ENCODE measurements around the gene ATP4A.
A peak's percentile ranks its signal among the peaks of the same experiment; 100 is the strongest.

Gene ATP4A

GRCh38 chr19:35509018-35509652, 54.3 kb downstream of the ATP4A start:
- peak; percentile 37 for DNase-seq
- TF ChIP-seq, protein P1, sequence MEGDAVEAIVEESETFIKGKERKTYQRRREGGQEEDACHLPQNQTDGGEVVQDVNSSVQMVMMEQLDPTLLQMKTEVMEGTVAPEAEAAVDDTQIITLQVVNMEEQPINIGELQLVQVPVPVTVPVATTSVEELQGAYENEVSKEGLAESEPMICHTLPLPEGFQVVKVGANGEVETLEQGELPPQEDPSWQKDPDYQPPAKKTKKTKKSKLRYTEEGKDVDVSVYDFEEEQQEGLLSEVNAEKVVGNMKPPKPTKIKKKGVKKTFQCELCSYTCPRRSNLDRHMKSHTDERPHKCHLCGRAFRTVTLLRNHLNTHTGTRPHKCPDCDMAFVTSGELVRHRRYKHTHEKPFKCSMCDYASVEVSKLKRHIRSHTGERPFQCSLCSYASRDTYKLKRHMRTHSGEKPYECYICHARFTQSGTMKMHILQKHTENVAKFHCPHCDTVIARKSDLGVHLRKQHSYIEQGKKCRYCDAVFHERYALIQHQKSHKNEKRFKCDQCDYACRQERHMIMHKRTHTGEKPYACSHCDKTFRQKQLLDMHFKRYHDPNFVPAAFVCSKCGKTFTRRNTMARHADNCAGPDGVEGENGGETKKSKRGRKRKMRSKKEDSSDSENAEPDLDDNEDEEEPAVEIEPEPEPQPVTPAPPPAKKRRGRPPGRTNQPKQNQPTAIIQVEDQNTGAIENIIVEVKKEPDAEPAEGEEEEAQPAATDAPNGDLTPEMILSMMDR (IDR thresholded peaks at IDR 0.05), result no peak
- no peaks in the 10 kb centered on the region for H3K36me3 Mint-ChIP-seq (ENCODE audit: low read depth)
- H3K27me3 Mint-ChIP-seq (ENCODE audit: low read depth, poor library complexity), result peaks cover 72% of the 10 kb centered on the region
- H3K4me3 Mint-ChIP-seq, result peak overlapping the region; percentile 90
- H3K4me1 Mint-ChIP-seq, result peaks cover 61% of the 10 kb centered on the region
- no peaks in the 10 kb centered on the region for H3K9me3 Mint-ChIP-seq
- H3K27ac Mint-ChIP-seq, result no peak overlapping the region

- H3K9me3 Mint-ChIP-seq, result no peaks in the 10 kb centered on the region
- H3K4me1 Mint-ChIP-seq, result peaks cover 51% of the 10 kb centered on the region
- TF ChIP-seq, protein P1 (IDR thresholded peaks at IDR 0.05), result no peak
- no peak for DNase-seq
- H3K27me3 Mint-ChIP-seq (ENCODE audit: low read depth, poor library complexity), result peaks cover 62% of the 10 kb centered on the region
- no peaks in the 10 kb centered on the region for H3K36me3 Mint-ChIP-seq (ENCODE audit: low read depth)
- no peak overlapping the region for H3K27ac Mint-ChIP-seq
- peak overlapping the region; percentile 90 for H3K4me3 Mint-ChIP-seq
Measured at GRCh38 chr19:35508129-35508528, 55.3 kb downstream of the ATP4A start.

GRCh38 chr19:35507561-35507960, 55.9 kb downstream of the ATP4A start:
- Mint-ChIP-seq H3K27ac (no peak overlapping the region), H3K9me3 (no peaks in the 10 kb centered on the region), H3K4me3 (no peak overlapping the region), H3K4me1 (peaks cover 54% of the 10 kb centered on the region), H3K36me3 (ENCODE audit: low read depth) (no peaks in the 10 kb centered on the region), H3K27me3 (ENCODE audit: low read depth, poor library complexity) (peaks cover 57% of the 10 kb centered on the region)
- no peak for DNase-seq
- TF ChIP-seq, protein P1 (IDR thresholded peaks at IDR 0.05), result no peak

DNA sequence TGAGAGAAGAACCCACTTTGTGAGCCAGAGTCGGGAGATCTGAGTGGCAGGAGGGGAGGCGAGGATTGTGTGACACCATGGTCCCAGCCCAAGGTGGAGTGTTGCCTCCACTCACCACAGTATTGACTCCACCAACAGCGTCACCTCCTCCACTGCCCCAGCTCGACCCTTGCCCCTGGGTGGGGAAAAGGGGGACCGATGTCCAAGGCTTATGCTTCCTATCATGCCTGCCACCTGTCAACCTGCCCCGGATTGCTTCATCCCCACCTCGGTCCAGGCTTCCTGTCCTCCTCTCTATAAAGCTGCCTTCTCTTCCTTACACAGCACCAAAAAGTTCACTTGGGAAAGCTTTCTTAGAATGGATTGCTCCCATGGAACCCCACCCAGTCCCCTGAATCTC, 57.4 kb downstream of the ATP4A start:
- peak overlapping the region; percentile 31 for H3K4me3 Mint-ChIP-seq
- TF ChIP-seq, protein P1 (IDR thresholded peaks at IDR 0.05), result no peak
- H3K4me1 Mint-ChIP-seq, result peaks cover 69% of the 10 kb centered on the region
- peaks cover 5% of the 10 kb centered on the region for H3K36me3 Mint-ChIP-seq (ENCODE audit: low read depth)
- peaks cover 41% of the 10 kb centered on the region for H3K27me3 Mint-ChIP-seq (ENCODE audit: low read depth, poor library complexity)
- H3K27ac Mint-ChIP-seq, result no peak overlapping the region
- DNase-seq, result no peak
- H3K9me3 Mint-ChIP-seq, result no peaks in the 10 kb centered on the region

DNA sequence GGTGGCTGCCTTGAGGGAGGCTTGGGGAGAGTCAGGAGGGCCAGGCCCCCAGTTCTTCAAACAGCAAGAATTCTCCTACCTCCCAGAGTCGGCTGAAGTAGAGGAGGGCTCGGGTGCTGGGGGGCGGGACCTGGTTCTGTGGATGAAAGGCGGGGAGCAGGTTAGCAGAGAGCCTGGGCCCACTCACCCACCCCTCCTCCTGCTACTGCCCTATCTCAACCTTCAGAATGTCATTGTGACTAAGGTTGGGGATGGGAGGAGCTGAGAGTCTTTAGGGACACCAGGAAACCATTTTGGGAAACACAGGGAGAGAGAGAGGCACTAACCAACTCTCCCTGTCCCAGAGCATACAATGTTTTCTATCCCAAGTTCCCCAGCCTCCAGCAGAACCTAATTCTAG, 60.7 kb downstream of the ATP4A start:
- Mint-ChIP-seq H3K27me3 (ENCODE audit: low read depth, poor library complexity) (peaks cover 15% of the 10 kb centered on the region), H3K9me3 (no peaks in the 10 kb centered on the region), H3K27ac (no peak overlapping the region), H3K36me3 (ENCODE audit: low read depth) (peaks cover 5% of the 10 kb centered on the region), H3K4me3 (no peak overlapping the region), H3K4me1 (peaks cover 51% of the 10 kb centered on the region)
- no peak for DNase-seq
- TF ChIP-seq, protein P1 (IDR thresholded peaks at IDR 0.05), result no peak

- Mint-ChIP-seq H3K4me1 (peaks cover 42% of the 10 kb centered on the region), H3K36me3 (ENCODE audit: low read depth) (peaks cover 5% of the 10 kb centered on the region)
- TF ChIP-seq, protein P1 (IDR thresholded peaks at IDR 0.05), result no peak
Measured at GRCh38 chr19:35501684-35502083, 61.8 kb downstream of the ATP4A start.

More at GRCh38 chr19:35501684-35502083, 61.8 kb downstream of the ATP4A start:
- peaks cover 9% of the 10 kb centered on the region for H3K27me3 Mint-ChIP-seq (ENCODE audit: low read depth, poor library complexity)
- H3K9me3 Mint-ChIP-seq, result no peaks in the 10 kb centered on the region
- no peak overlapping the region for H3K4me3 Mint-ChIP-seq
- H3K27ac Mint-ChIP-seq, result peak overlapping the region; percentile 28
- no peak for DNase-seq
